NT2/D1 (cell line): ENCODE data around the gene USB1.

Experiments used
- SUZ12 ChIP-seq: IDR thresholded peaks from 2 replicates; pipeline ENCODE4 v1.6.1; 2011; ENCODE audit not compliant: insufficient read length, insufficient read depth; ENCODE audit errors: extremely low read depth
- YY1 ChIP-seq: IDR thresholded peaks from 2 replicates; pipeline ENCODE4 v1.6.1; 2011; ENCODE audit not compliant: insufficient read length, insufficient read depth
- ZNF274 ChIP-seq: IDR thresholded peaks from 2 replicates; pipeline ENCODE4 v1.6.1; 2011; ENCODE audit warnings: mild to moderate bottlenecking, low read depth, low read length

DNA sequence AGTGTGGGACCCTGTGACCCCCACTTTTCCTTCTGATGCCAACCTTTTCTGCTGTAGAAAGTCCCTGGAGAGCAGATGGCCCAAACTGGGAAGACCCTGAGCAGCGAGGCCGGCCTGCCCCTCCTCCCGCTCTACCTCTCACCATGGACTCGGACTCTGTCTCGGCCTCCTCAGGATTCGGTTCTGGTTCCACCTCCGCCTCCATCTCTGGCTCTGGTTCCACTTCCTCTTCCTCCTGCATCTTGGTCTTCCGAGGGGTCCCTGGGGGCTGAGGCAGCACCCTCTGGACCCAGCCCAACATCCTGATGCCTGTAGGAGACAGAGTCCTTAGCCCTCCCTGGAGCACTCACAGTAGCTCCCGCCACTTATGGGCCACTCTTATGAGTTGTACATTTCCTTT, 34.2 kb upstream of the USB1 start:
- TF ChIP-seq YY1: no peak
- TF ChIP-seq ZNF274: no peak
- no peak for TF ChIP-seq SUZ12
